ELR (cell line): ENCODE data around the gene CCDC57.

Source experiments
- DNase-seq: peaks from one replicate; pipeline ENCODE4 v3.0.0-alpha.2; 2015; ENCODE audit warnings: low read depth

The CCDC57 gene

GRCh38 chr17:82080789-82081464, 131.7 kb downstream of the CCDC57 start:
- no peak for DNase-seq

GRCh38 chr17:82080048-82080788, 132.4 kb downstream of the CCDC57 start:
- DNase-seq, result no peak

- DNase-seq, result no peak
Measured at GRCh38 chr17:82079001-82079677, 133.5 kb downstream of the CCDC57 start.

GRCh38 chr17:82078433-82078832, 134.2 kb downstream of the CCDC57 start:
- no peak for DNase-seq

- DNase-seq, result no peak
Measured at GRCh38 chr17:82077617-82078358, 134.9 kb downstream of the CCDC57 start.

GRCh38 chr17:82076785-82077591, 135.7 kb downstream of the CCDC57 start:
- DNase-seq, result no peak

GRCh38 chr17:82076018-82076784, 136.4 kb downstream of the CCDC57 start:
- no peak for DNase-seq

- no peak for DNase-seq
Measured at GRCh38 chr17:82073446-82073845, 139.2 kb downstream of the CCDC57 start.

GRCh38 chr17:82072827-82073226, 139.8 kb downstream of the CCDC57 start:
- no peak for DNase-seq

GRCh38 chr17:82070611-82071010, 142.0 kb downstream of the CCDC57 start:
- no peak for DNase-seq

GRCh38 chr17:82065638-82066303, 146.9 kb downstream of the CCDC57 start, which contains the start of gene DUS1L:
DUS1L (minus strand) TSS chr17:82065804; CDS start chr17:82065059, 745 bp downstream.
- DNase-seq, result peak; percentile 68

GRCh38 chr17:82065193-82065637, 147.4 kb downstream of the CCDC57 start:
- DNase-seq, result peak; percentile 57

GRCh38 chr17:82064433-82065192, 148.0 kb downstream of the CCDC57 start:
- DNase-seq, result no peak

- no peak for DNase-seq
Measured at GRCh38 chr17:82063424-82064415, 148.9 kb downstream of the CCDC57 start.

- no peak for DNase-seq
Measured at GRCh38 chr17:82062984-82063368, 149.7 kb downstream of the CCDC57 start.

- DNase-seq, result no peak
Measured at GRCh38 chr17:82062076-82062983, 150.3 kb downstream of the CCDC57 start.
